Suprapubic skin (tissue), 3 donors: ENCODE measurements around the gene PNPLA8.

Experiments
- POLR2A ChIP-seq, 2 donors: fragments of 450-650 bp; IDR thresholded peaks; one replicate each; pipeline ENCODE4 v1.6.1; 2017; ENCODE audit warnings: antibody characterized with exemption in 2 of 2, mild to moderate bottlenecking in 2 of 2, moderate library complexity in 2 of 2
- TF ChIP-seq, protein P1 (sequence below), 2 donors: fragments of 200-600 bp in 1 of 2; fragments of 450-650 bp in 1 of 2; sonication (generic) in 1 of 2; IDR thresholded peaks; one replicate each; pipeline ENCODE4 v1.5.1; 2016 to 2019; ENCODE audit warnings: antibody characterized with exemption in 2 of 2, mild to moderate bottlenecking in 1 of 2, moderate library complexity in 1 of 2

DNA sequence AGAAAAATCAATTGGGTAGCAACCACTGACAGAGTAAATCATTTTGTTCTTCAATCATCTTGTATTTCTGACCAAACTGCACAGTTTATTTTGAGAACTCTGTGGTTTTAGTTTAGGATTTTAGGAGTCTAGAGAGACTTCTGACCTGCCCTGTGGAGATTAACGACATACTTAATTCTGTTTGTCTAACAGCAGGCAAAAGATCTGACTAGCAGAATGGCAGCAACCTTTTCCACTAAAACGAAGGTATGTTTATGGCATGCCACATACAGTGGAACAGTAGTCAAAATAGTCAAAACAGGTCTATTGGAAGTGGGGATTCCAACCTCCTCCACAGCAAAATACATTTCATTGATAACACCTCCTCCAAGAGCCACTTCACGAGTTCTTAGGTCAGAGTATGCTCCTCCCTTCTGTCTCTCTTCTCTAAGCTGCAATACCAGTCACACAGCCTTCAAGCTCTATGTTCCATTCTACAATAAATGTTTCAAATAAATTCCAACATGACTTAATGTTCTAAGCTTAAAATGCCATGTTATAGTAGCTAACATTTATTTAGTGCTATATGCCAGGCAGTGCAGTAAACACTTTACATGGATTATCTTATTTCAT is 104.1 kb downstream of the PNPLA8 start:
- TF ChIP-seq, protein P1, sequence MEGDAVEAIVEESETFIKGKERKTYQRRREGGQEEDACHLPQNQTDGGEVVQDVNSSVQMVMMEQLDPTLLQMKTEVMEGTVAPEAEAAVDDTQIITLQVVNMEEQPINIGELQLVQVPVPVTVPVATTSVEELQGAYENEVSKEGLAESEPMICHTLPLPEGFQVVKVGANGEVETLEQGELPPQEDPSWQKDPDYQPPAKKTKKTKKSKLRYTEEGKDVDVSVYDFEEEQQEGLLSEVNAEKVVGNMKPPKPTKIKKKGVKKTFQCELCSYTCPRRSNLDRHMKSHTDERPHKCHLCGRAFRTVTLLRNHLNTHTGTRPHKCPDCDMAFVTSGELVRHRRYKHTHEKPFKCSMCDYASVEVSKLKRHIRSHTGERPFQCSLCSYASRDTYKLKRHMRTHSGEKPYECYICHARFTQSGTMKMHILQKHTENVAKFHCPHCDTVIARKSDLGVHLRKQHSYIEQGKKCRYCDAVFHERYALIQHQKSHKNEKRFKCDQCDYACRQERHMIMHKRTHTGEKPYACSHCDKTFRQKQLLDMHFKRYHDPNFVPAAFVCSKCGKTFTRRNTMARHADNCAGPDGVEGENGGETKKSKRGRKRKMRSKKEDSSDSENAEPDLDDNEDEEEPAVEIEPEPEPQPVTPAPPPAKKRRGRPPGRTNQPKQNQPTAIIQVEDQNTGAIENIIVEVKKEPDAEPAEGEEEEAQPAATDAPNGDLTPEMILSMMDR (IDR thresholded peaks at IDR 0.05): no peak
- no peak for TF ChIP-seq POLR2A (IDR thresholded peaks at IDR 0.05)
